Measurements from ENCODE around the gene C2CD4C.

The C2CD4C gene

DNA sequence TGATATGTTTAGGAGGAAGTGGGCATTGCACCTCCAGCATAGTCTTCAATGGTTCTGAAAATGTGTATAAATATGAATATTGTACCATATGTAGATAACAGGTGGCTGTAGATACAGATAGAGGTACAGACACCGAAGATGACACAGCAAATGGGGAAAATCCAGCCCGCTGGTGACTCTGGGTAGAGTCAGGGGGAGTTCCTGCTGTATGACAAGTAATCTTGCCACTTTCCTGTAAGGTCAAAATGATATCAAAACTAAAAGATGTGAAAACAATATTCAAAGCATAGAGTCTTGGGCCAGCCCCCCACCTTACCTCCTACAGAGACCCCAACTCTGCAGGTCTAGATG is 17.8 kb downstream of the C2CD4C start:
- no peak overlapping the region for H3K4me3 ChIP-seq (ENCODE audit: low read depth, low read length)
- no peak for DNase-seq (ENCODE audit: low read depth)
- no peak for TF ChIP-seq POLR2A (IDR thresholded peaks at IDR 0.05; ENCODE audit: extremely low read depth, insufficient read length)
- TF ChIP-seq, protein P1, sequence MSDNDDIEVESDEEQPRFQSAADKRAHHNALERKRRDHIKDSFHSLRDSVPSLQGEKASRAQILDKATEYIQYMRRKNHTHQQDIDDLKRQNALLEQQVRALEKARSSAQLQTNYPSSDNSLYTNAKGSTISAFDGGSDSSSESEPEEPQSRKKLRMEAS (IDR thresholded peaks at IDR 0.05; ENCODE audit: low read depth, low read length), result no peak
- TF ChIP-seq MYC (IDR thresholded peaks at IDR 0.05; ENCODE audit: low read depth, low read length), result no peak
- TF ChIP-seq, protein P2, sequence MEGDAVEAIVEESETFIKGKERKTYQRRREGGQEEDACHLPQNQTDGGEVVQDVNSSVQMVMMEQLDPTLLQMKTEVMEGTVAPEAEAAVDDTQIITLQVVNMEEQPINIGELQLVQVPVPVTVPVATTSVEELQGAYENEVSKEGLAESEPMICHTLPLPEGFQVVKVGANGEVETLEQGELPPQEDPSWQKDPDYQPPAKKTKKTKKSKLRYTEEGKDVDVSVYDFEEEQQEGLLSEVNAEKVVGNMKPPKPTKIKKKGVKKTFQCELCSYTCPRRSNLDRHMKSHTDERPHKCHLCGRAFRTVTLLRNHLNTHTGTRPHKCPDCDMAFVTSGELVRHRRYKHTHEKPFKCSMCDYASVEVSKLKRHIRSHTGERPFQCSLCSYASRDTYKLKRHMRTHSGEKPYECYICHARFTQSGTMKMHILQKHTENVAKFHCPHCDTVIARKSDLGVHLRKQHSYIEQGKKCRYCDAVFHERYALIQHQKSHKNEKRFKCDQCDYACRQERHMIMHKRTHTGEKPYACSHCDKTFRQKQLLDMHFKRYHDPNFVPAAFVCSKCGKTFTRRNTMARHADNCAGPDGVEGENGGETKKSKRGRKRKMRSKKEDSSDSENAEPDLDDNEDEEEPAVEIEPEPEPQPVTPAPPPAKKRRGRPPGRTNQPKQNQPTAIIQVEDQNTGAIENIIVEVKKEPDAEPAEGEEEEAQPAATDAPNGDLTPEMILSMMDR (IDR thresholded peaks at IDR 0.05; ENCODE audit: low read depth, low read length), result no peak

GRCh38 chr19:390386-391206 is 18.4 kb downstream of the C2CD4C start:
- no peak overlapping the region for H3K4me3 ChIP-seq (ENCODE audit: low read depth, low read length)
- no peak for DNase-seq (ENCODE audit: low read depth)
- TF ChIP-seq POLR2A (IDR thresholded peaks at IDR 0.05; ENCODE audit: extremely low read depth, insufficient read length) (no peak), MYC (IDR thresholded peaks at IDR 0.05; ENCODE audit: low read depth, low read length) (no peak)
- TF ChIP-seq, protein P1 (IDR thresholded peaks at IDR 0.05; ENCODE audit: low read depth, low read length), result no peak
- TF ChIP-seq, protein P2 (IDR thresholded peaks at IDR 0.05; ENCODE audit: low read depth, low read length), result no peak

DNA sequence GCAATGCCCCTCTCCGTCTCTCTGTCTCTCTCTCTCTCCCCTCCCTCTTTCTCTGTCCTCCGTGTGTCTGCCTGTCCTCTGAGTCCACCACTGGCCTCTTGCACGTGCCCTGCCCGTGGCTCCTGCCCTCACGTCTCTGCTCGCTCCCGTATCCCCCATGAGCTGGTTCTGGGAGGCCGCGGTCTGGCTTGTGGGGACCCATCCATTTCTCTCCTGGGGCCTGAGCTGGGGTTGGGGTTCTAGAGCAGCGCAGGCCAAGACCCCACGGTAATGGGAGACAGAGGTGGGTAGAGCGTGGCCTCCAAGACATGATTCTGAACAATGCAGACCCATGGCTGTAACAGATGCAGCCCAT is 19.0 kb downstream of the C2CD4C start:
- no peak for DNase-seq (ENCODE audit: low read depth)
- TF ChIP-seq, protein P2 (IDR thresholded peaks at IDR 0.05; ENCODE audit: low read depth, low read length), result no peak
- TF ChIP-seq MYC (IDR thresholded peaks at IDR 0.05; ENCODE audit: low read depth, low read length) (no peak), POLR2A (IDR thresholded peaks at IDR 0.05; ENCODE audit: extremely low read depth, insufficient read length) (no peak)
- TF ChIP-seq, protein P1 (IDR thresholded peaks at IDR 0.05; ENCODE audit: low read depth, low read length), result no peak
- H3K4me3 ChIP-seq (ENCODE audit: low read depth, low read length), result no peak overlapping the region

- H3K4me3 ChIP-seq (ENCODE audit: low read depth, low read length), result no peak overlapping the region
- DNase-seq (ENCODE audit: low read depth), result no peak
- no peak for TF ChIP-seq POLR2A (IDR thresholded peaks at IDR 0.05; ENCODE audit: extremely low read depth, insufficient read length)
- TF ChIP-seq, protein P2 (IDR thresholded peaks at IDR 0.05; ENCODE audit: low read depth, low read length), result no peak
- no peak for TF ChIP-seq MYC (IDR thresholded peaks at IDR 0.05; ENCODE audit: low read depth, low read length)
- TF ChIP-seq, protein P1 (IDR thresholded peaks at IDR 0.05; ENCODE audit: low read depth, low read length), result no peak
These were observed 19.6 kb downstream of the C2CD4C start for GRCh38 chr19:389255-389934.

- H3K4me3 ChIP-seq (ENCODE audit: low read depth, low read length), result no peak overlapping the region
- TF ChIP-seq, protein P2 (IDR thresholded peaks at IDR 0.05; ENCODE audit: low read depth, low read length), result no peak
- TF ChIP-seq MYC (IDR thresholded peaks at IDR 0.05; ENCODE audit: low read depth, low read length), result no peak
- TF ChIP-seq, protein P1 (IDR thresholded peaks at IDR 0.05; ENCODE audit: low read depth, low read length), result no peak
- TF ChIP-seq POLR2A (IDR thresholded peaks at IDR 0.05; ENCODE audit: extremely low read depth, insufficient read length), result no peak
- DNase-seq (ENCODE audit: low read depth), result no peak
These were observed 20.3 kb downstream of the C2CD4C start for GRCh38 chr19:388691-389090.
